GM12864 (cell line): Measurements from ENCODE around the gene COX5A.
A peak's percentile ranks its signal among the peaks of the same experiment; 100 is the strongest.
"Not testable (repeated sequence)": the region's sequence is repeated elsewhere in the genome, so short reads cannot be mapped to it uniquely, and the experiment has no call there.

ENCODE experiments used
- DNase-seq: peaks from one replicate; pipeline ENCODE4 v3.0.0-alpha.2; 2011; ENCODE audit warnings: low read depth
- H3K4me3 ChIP-seq: 2 replicates; pipeline ENCODE4 v1.5.1; 2011; ENCODE audit warnings: mild to moderate bottlenecking, low read depth, low read length, control low read depth
- CTCF ChIP-seq: IDR thresholded peaks from 2 replicates; pipeline ENCODE4 v1.5.1; 2011; ENCODE audit warnings: low read depth, mild to moderate bottlenecking, moderate library complexity, low read length, control low read depth, inconsistent platforms; ENCODE audit errors: missing control alignments

COX5A gene

GRCh38 chr15:74901612-74902063 lies 36.2 kb downstream of the COX5A start:
- peak; percentile 73 for TF ChIP-seq CTCF
- DNase-seq = no peak
- H3K4me3 ChIP-seq = no peak overlapping the region

- no peak for TF ChIP-seq CTCF
- DNase-seq = no peak
- no peak overlapping the region for H3K4me3 ChIP-seq
Measured at GRCh38 chr15:74897300-74897701, 40.6 kb downstream of the COX5A start.

GRCh38 chr15:74896316-74896715 lies 41.6 kb downstream of the COX5A start:
- TF ChIP-seq CTCF = no peak
- no peak overlapping the region for H3K4me3 ChIP-seq
- DNase-seq = no peak

- no peak for DNase-seq
- no peak for TF ChIP-seq CTCF
- no peak overlapping the region for H3K4me3 ChIP-seq
Measured at GRCh38 chr15:74895830-74896229, 42.0 kb downstream of the COX5A start.

GRCh38 chr15:74894383-74894782 lies 43.5 kb downstream of the COX5A start:
- H3K4me3 ChIP-seq, DNase-seq: not testable (repeated sequence)

GRCh38 chr15:74893627-74894026 lies 44.2 kb downstream of the COX5A start:
- no peak overlapping the region for H3K4me3 ChIP-seq
- TF ChIP-seq CTCF = no peak
- no peak for DNase-seq

GRCh38 chr15:74892931-74893330 lies 44.9 kb downstream of the COX5A start:
- no peak for TF ChIP-seq CTCF
- no peak overlapping the region for H3K4me3 ChIP-seq
- no peak for DNase-seq

GRCh38 chr15:74892313-74892712 lies 45.6 kb downstream of the COX5A start:
- DNase-seq = no peak
- no peak for TF ChIP-seq CTCF
- no peak overlapping the region for H3K4me3 ChIP-seq
